Kidney (tissue), 14 donors: Measurements from ENCODE around the gene MBNL1. TPM values are rescaled to one million over a fixed set of nuclear protein-coding genes. Genes with fewer than 3 reads are reported as not detected.

ENCODE experiments used
- DNase-seq, 5 donors: peaks; one replicate each; pipeline ENCODE4 v3.0.0-alpha.2; 2013 to 2020
- FAIRE-seq: peaks from 2 replicates; lab custom pipeline; 2012; peaks lifted over from hg19 to GRCh38; lab: Jason Lieb, UNC
- H3K27ac ChIP-seq, 2 donors: one replicate each; pipeline ENCODE4 v1.7.0; 2013; ENCODE audit warnings: low read depth in 2 of 2, low read length in 2 of 2, inconsistent platforms in 1 of 2
- H3K27me3 ChIP-seq: one replicate; pipeline ENCODE4 v1.7.1; 2013; ENCODE audit warnings: low read length, inconsistent platforms; ENCODE audit not compliant: control insufficient read depth, insufficient read depth
- H3K36me3 ChIP-seq, 3 donors: one replicate each; pipeline versions ENCODE4 v1.7.0 to v1.7.1; 2013; ENCODE audit warnings: low read length in 3 of 3, control low read depth in 1 of 3, inconsistent platforms in 1 of 3; ENCODE audit not compliant: insufficient read depth in 3 of 3, control insufficient read depth in 2 of 3
- H3K4me1 ChIP-seq, 3 donors: one replicate each; pipeline versions ENCODE4 v1.7.0 to v1.7.1; 2013; ENCODE audit warnings: low read length in 3 of 3, inconsistent platforms in 1 of 3, low read depth in 1 of 3; ENCODE audit not compliant: control insufficient read depth in 2 of 3, insufficient read depth in 2 of 3
- H3K4me3 ChIP-seq, 3 donors: one replicate each; pipeline versions ENCODE4 v1.7.0 to v1.8.1; 2013; ENCODE audit warnings: low read length in 3 of 3, control low read depth in 1 of 3, inconsistent platforms in 1 of 3
- H3K9ac ChIP-seq, 3 donors: one replicate each; pipeline versions ENCODE4 v1.7.0 to v1.7.1; 2013; ENCODE audit warnings: low read length in 3 of 3, control low read depth in 1 of 3, inconsistent platforms in 1 of 3
- H3K9me3 ChIP-seq, 3 donors: one replicate each; pipeline versions ENCODE4 v1.7.0 to v1.7.1; 2013; ENCODE audit warnings: low read length in 3 of 3, control low read depth in 1 of 3, inconsistent platforms in 1 of 3; ENCODE audit not compliant: control insufficient read depth in 2 of 3, insufficient read depth in 1 of 3
- intact Hi-C: fragments of 100-400 bp; cut with DNase I; formaldehyde crosslinking; loops from one replicate; pipeline ENCODE4 v1.11.1; 2022
- polyA plus RNA-seq: library from polyadenylated mRNA; stranded (reverse); fragments of 350-450 nt; fragmentation: Illumina TruSeq; extraction: RNeasy Lipid Tissue Mini Kit (QIAGEN cat#74804); gene quantifications from one replicate; pipeline ENCODE4 v1.2.3, GENCODE V29; 2014; ENCODE audit warnings: low read depth, low replicate concordance; ENCODE audit not compliant: insufficient read depth
- total RNA-seq: library from RNA; stranded (reverse); fragmentation: NEBNext Ultra II Directional; extraction: Animal tissue kit (Norgen Biotek cat#: 25700); gene quantifications from one replicate; pipeline ENCODE4 v1.2.1, GENCODE V29; 2021
- TF ChIP-seq, protein P1 (sequence below): IDR thresholded peaks from 3 replicates; pipeline ENCODE4 v1.5.1; 2012; ENCODE audit warnings: mild to moderate bottlenecking, moderate library complexity, borderline replicate concordance; ENCODE audit not compliant: insufficient read depth; ENCODE audit errors: extremely low read depth
- donor health status: control.
- donor health status: control.
- donor health status: control.
- donor health status: control.
- donor health status: control.
- donor health status: DM: yes; HTN: yes; CAD: no.
- donor health status: Normal renal cell carcinoma (clear cell type).

MBNL1 gene
- total and polyA plus RNA-seq, 2 donors from 2014 or later = 22.0 to 167 TPM

DNA sequence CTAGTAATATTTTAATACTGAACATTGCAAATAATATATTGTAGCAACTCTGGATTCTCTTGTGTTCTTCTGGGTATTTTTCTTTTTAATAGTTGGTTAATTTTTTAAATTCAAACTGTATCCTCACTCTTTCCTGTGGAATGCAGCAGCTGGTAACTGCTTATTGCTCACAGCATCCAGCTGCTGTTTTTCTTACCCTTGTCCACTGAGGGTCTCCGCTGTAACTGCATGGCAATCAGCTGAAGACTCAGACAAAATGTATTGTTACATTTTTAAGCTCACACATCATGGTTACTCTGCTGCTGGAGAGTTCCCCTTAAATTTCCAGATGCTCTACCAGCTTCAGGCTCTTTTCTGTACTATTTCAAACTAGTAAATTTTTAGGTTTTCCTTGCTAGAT, 227.6 kb downstream of the MBNL1 start:
- Histone ChIP-seq H3K9me3 (no peaks in the 10 kb centered on the region), H3K36me3 (no peaks in the 10 kb centered on the region), H3K9ac (no peak overlapping the region), H3K4me3 (no peak overlapping the region), H3K4me1 (no peaks in the 10 kb centered on the region), H3K27ac (no peak overlapping the region), H3K27me3 (no peaks in the 10 kb centered on the region)
- FAIRE-seq = no peak
- intact Hi-C loops = no loop called here
- TF ChIP-seq, protein P1, sequence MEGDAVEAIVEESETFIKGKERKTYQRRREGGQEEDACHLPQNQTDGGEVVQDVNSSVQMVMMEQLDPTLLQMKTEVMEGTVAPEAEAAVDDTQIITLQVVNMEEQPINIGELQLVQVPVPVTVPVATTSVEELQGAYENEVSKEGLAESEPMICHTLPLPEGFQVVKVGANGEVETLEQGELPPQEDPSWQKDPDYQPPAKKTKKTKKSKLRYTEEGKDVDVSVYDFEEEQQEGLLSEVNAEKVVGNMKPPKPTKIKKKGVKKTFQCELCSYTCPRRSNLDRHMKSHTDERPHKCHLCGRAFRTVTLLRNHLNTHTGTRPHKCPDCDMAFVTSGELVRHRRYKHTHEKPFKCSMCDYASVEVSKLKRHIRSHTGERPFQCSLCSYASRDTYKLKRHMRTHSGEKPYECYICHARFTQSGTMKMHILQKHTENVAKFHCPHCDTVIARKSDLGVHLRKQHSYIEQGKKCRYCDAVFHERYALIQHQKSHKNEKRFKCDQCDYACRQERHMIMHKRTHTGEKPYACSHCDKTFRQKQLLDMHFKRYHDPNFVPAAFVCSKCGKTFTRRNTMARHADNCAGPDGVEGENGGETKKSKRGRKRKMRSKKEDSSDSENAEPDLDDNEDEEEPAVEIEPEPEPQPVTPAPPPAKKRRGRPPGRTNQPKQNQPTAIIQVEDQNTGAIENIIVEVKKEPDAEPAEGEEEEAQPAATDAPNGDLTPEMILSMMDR = no peak
- no peak for DNase-seq

- TF ChIP-seq, protein P1 = no peak
- Histone ChIP-seq H3K27me3 (no peaks in the 10 kb centered on the region), H3K9ac (no peak overlapping the region), H3K27ac (no peak overlapping the region), H3K36me3 (no peaks in the 10 kb centered on the region), H3K4me3 (no peak overlapping the region), H3K4me1 (no peaks in the 10 kb centered on the region), H3K9me3 (no peaks in the 10 kb centered on the region)
- FAIRE-seq (no peak), DNase-seq (no peak)
- intact Hi-C loops = no loop called here
Measured at GRCh38 chr3:152496716-152497115, 228.0 kb downstream of the MBNL1 start.

GRCh38 chr3:152497457-152497856, 228.7 kb downstream of the MBNL1 start:
- no peaks in the 10 kb centered on the region for H3K27me3 ChIP-seq
- intact Hi-C loops = no loop called here
- TF ChIP-seq, protein P1 = no peak
- H3K4me1 ChIP-seq = no peaks in the 10 kb centered on the region
- H3K9ac ChIP-seq = no peak overlapping the region
- no peak for FAIRE-seq
- DNase-seq = no peak
- H3K27ac ChIP-seq = no peak overlapping the region
- no peak overlapping the region for H3K4me3 ChIP-seq
- no peaks in the 10 kb centered on the region for H3K9me3 ChIP-seq
- no peaks in the 10 kb centered on the region for H3K36me3 ChIP-seq

GRCh38 chr3:152497890-152498289, 229.2 kb downstream of the MBNL1 start:
- Histone ChIP-seq H3K9ac (no peak overlapping the region), H3K27me3 (no peaks in the 10 kb centered on the region), H3K9me3 (no peaks in the 10 kb centered on the region), H3K36me3 (no peaks in the 10 kb centered on the region), H3K27ac (no peak overlapping the region), H3K4me1 (no peaks in the 10 kb centered on the region), H3K4me3 (no peak overlapping the region)
- TF ChIP-seq, protein P1 = no peak
- FAIRE-seq (no peak), DNase-seq (no peak)
- intact Hi-C loops = no loop called here
